Measurements from ENCODE around the gene TRPC4AP.

TRPC4AP gene

GRCh38 chr20:34990661-34991214 lies 101.9 kb downstream of the TRPC4AP start:
- Histone ChIP-seq H3K36me3 (peaks cover 4% of the 10 kb centered on the region), H3K27me3 (ENCODE audit: insufficient read depth, low read depth, severe bottlenecking) (no peaks in the 10 kb centered on the region), H3K27ac (no peak overlapping the region), H3K4me3 (ENCODE audit: low read depth, low read length) (no peak overlapping the region), H3K9me3 (ENCODE audit: severe bottlenecking) (no peaks in the 10 kb centered on the region)
- no peak for DNase-seq
- TF ChIP-seq CTCF (IDR thresholded peaks at IDR 0.05; ENCODE audit: low read depth, low read length) = no peak

GRCh38 chr20:34990231-34990630 lies 102.4 kb downstream of the TRPC4AP start:
- H3K27ac ChIP-seq = no peak overlapping the region
- peaks cover 2% of the 10 kb centered on the region; the same call in 1 of the 2 replicates for H3K36me3 ChIP-seq
- TF ChIP-seq CTCF (IDR thresholded peaks at IDR 0.05; ENCODE audit: low read depth, low read length) = no peak
- no peaks in the 10 kb centered on the region for H3K9me3 ChIP-seq (ENCODE audit: severe bottlenecking)
- no peaks in the 10 kb centered on the region for H3K27me3 ChIP-seq (ENCODE audit: insufficient read depth, low read depth, severe bottlenecking)
- no peak overlapping the region for H3K4me3 ChIP-seq (ENCODE audit: low read depth, low read length)
- DNase-seq = no peak

GRCh38 chr20:34989670-34990069 lies 102.9 kb downstream of the TRPC4AP start:
- no peaks in the 10 kb centered on the region for H3K36me3 ChIP-seq
- H3K4me3 ChIP-seq (ENCODE audit: low read depth, low read length) = no peak overlapping the region
- DNase-seq = no peak
- no peaks in the 10 kb centered on the region for H3K27me3 ChIP-seq (ENCODE audit: insufficient read depth, low read depth, severe bottlenecking)
- H3K27ac ChIP-seq = no peak overlapping the region
- H3K9me3 ChIP-seq (ENCODE audit: severe bottlenecking) = no peaks in the 10 kb centered on the region
- no peak for TF ChIP-seq CTCF (IDR thresholded peaks at IDR 0.05; ENCODE audit: low read depth, low read length)

GRCh38 chr20:34989118-34989517 lies 103.5 kb downstream of the TRPC4AP start:
- H3K9me3 ChIP-seq (ENCODE audit: severe bottlenecking) = no peaks in the 10 kb centered on the region
- H3K27ac ChIP-seq = no peak overlapping the region
- no peaks in the 10 kb centered on the region for H3K27me3 ChIP-seq (ENCODE audit: insufficient read depth, low read depth, severe bottlenecking)
- no peak for TF ChIP-seq CTCF (IDR thresholded peaks at IDR 0.05; ENCODE audit: low read depth, low read length)
- no peaks in the 10 kb centered on the region for H3K36me3 ChIP-seq
- no peak overlapping the region for H3K4me3 ChIP-seq (ENCODE audit: low read depth, low read length)
- no peak for DNase-seq

GRCh38 chr20:34988191-34988540 lies 104.4 kb downstream of the TRPC4AP start:
- Histone ChIP-seq H3K27ac (no peak overlapping the region), H3K36me3 (no peaks in the 10 kb centered on the region), H3K27me3 (ENCODE audit: insufficient read depth, low read depth, severe bottlenecking) (no peaks in the 10 kb centered on the region), H3K4me3 (ENCODE audit: low read depth, low read length) (no peak overlapping the region), H3K9me3 (ENCODE audit: severe bottlenecking) (no peaks in the 10 kb centered on the region)
- no peak for DNase-seq
- TF ChIP-seq CTCF (IDR thresholded peaks at IDR 0.05; ENCODE audit: low read depth, low read length) = no peak

All from WERI-Rb-1 (cell line).